GM18508 (cell line): ENCODE results near the gene PDCD1.

Experiments
- ATAC-seq: cut with Tn5 transposase; IDR thresholded peaks from one replicate; pipeline ENCODE4 v1.9.1; 2021; ENCODE audit warnings: moderate number of reproducible peaks; ENCODE audit not compliant: insufficient read depth, unreplicated experiment

PDCD1 gene

DNA sequence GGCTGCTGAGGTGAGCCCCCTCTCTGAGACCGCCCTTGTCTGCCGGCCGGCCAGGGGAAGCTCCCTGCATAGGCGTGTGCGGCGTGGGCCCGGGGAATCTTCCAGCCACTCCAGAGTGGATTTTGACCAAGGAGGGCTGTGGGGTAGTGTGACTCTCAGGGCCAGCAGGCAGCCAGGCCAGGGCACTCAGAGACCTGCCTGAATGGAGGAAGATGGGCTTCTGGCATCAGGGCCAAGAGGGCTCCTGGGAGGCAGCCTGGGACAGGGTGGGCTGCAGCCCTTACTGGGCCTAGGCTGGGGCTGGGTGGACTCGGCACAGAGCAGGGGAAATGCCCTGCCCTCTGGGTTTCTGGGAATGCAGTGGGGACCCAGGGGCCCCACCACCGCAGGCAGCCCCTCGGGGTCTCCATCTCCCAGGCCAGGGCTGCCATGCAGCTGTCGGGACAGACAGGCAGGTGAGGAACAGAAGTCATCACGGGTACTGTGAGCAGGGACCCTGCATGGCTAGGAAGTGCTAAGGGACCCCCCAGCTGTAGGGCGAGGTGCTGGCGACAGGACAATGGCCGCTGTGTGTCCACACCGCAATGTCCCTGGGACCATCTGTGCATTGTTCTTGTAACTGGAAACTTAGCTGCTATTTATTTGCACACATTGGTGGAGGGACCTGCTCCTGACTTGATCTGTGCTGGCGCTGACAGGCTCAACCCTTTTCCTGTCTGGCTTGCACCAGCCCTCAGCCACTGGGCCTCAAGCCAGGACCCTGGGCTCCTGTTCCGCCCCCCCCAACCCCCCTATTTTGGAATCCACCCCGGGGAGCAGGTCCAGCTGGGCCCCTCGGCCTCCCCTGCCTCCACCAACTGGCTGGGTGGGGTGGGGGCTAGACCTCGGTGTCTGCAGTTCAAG lies 4.1 kb downstream of the PDCD1 start:
- no peak for ATAC-seq

DNA sequence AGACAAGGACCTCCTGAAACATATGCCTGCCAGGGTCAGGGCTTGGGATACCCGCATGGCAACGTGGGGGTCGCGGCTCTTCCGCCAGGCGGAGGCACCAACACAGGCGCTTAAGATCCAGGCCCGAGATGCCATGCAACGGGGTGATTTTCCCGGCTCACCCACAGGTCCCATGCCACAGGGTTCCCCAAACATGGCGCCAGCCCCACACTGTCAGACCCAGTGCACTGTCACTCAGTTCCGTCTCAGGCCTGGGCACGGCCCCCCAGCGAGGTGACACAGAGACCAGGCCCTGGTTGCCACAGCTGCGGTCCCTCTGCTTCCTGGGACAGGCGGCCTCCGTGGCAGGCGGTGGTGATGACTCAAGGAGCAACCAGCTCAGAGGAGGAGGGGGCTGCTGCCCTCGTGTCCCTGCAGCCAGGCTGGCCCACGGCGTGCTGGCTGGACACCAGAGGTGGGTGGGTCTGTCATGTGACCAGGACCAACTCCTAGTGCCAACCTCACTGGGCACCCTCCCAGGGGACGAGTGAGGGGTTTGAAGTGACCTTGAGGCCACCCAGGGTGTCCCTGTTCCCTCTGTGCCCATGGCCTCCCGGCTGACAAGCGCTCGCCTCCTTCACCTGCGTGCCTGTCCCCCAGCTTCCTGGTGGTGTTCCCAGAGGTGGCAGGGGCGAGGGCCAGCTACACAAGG lies 4.9 kb downstream of the PDCD1 start:
- ATAC-seq, result no peak

GRCh38 chr2:241852981-241853631 lies 5.6 kb downstream of the PDCD1 start:
- ATAC-seq, result no peak

- ATAC-seq, result no peak
Measured at GRCh38 chr2:241852116-241852980, 6.3 kb downstream of the PDCD1 start.

- ATAC-seq, result no peak
Measured at GRCh38 chr2:241851325-241852115, 7.2 kb downstream of the PDCD1 start.

- no peak for ATAC-seq
Measured at GRCh38 chr2:241850544-241851324, 8.0 kb downstream of the PDCD1 start.

DNA sequence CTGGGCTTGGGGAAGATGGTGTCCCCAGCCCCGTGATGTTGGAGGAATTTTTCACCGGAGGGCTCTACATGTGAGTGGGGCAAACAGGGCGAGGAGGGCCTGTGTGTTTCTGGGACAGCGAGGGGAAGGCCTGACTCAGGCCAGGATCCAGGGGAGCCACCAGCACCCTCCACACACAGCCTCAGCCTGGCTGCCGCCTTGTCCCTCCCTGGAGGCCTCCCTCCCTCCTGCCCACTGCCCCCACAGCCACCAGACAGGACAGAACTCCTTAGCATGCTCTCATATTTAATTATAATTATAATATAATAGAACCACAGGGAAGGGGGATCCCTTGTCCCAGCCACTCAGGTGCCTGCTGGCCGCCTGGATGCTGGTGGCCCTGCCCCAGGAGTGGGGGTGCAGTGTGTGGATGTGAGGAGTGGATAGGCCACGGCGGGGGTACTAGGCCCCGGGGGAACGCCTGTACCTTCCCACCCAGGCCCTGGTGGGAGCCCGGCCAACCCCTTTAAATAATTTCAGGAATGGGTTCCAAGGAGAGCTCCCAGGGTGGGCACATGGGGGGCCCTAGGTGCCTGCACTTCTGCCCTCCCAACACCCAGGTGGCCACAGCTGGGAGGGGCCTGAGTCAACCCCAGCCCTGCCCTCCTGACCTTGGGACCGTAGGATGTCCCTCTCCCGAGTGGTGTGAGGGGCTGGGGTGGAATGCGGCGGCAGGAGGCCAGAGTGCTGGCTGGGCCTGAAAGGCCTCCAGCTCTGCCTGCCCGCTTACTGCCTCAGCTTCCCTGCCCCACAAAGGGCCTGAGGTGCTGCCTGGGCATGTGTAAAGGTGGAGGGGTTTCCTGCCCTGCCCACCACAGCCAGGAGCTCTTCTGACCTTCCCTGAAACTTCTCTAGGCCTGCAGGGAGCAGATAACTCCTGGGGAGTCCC lies 8.8 kb downstream of the PDCD1 start:
- no peak for ATAC-seq

DNA sequence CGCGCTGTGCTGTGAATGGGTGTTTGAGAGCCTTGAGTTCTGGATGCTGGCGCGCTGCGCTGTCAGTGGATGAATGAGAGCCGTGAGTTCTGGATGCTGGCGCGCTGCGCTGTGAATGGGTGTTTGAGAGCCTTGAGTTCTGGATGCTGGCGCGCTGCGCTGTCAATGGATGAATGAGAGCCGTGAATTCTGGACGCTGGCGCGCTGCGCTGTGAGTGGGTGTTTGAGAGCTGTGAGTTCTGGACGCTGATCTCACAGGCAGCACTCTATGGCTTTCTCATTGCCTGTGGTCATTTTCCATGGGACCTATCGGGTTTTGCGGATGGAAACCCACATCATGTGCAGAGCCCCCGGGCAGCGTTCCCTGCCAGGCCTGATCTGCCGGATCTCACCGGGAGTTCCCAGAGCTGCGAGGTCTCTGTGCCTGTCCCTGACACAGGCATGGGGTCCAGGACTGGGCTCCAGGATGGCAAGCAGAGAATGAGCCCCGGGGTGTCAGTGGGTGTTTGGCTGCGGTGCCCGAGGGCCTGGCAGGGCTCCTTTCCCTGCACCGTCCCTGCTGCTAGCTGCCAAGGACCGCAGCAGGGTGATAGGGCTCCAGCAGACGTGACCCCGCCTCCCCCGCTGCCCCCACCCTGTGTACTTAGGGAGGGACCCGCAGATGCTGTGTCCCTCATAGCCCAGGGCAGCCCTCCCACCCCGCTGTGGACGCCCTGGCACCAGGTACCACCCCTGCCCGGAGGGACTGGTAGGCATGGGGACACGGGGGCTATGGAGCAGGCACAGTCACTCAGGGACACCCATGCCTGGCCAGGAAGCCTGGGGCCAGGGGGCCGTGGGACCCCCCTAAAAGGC lies 9.7 kb downstream of the PDCD1 start:
- ATAC-seq, result no peak

GRCh38 chr2:241846406-241846805 lies 12.3 kb downstream of the PDCD1 start:
- no peak for ATAC-seq

- ATAC-seq, result no peak
Measured at GRCh38 chr2:241844831-241845578, 13.7 kb downstream of the PDCD1 start.

GRCh38 chr2:241844066-241844728 lies 14.5 kb downstream of the PDCD1 start:
- ATAC-seq, result no peak

GRCh38 chr2:241843321-241844065 lies 15.2 kb downstream of the PDCD1 start:
- no peak for ATAC-seq

- no peak for ATAC-seq
Measured at GRCh38 chr2:241842620-241843211, 16.0 kb downstream of the PDCD1 start.

DNA sequence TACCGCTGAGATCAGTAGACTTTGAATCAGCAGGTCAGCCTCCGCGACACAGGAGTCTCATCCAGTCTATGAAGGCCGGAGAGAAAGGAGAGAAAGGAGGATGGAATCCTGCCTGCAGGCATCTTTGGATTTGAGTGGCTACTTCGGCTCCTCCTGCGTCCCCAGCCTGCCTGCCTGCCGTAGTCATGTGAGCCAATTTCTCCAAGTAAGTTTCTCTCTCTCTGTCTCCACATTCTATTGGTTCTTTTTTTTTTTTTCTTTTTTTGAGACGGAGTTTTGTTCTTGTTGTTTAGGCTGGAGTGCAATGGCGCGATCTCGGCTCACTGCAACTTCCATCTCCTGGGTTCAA lies 16.7 kb downstream of the PDCD1 start:
- ATAC-seq, result no peak
